Measurements from ENCODE around the gene PLEKHN1. TPM values are rescaled to one million over a fixed set of nuclear protein-coding genes. Genes with fewer than 3 reads are reported as not detected.
"Not testable (repeated sequence)": the region's sequence is repeated elsewhere in the genome, so short reads cannot be mapped to it uniquely, and the experiment has no call there.

Gene PLEKHN1
- total RNA-seq, 1 donor from 2014 or later = 1.3 TPM

DNA sequence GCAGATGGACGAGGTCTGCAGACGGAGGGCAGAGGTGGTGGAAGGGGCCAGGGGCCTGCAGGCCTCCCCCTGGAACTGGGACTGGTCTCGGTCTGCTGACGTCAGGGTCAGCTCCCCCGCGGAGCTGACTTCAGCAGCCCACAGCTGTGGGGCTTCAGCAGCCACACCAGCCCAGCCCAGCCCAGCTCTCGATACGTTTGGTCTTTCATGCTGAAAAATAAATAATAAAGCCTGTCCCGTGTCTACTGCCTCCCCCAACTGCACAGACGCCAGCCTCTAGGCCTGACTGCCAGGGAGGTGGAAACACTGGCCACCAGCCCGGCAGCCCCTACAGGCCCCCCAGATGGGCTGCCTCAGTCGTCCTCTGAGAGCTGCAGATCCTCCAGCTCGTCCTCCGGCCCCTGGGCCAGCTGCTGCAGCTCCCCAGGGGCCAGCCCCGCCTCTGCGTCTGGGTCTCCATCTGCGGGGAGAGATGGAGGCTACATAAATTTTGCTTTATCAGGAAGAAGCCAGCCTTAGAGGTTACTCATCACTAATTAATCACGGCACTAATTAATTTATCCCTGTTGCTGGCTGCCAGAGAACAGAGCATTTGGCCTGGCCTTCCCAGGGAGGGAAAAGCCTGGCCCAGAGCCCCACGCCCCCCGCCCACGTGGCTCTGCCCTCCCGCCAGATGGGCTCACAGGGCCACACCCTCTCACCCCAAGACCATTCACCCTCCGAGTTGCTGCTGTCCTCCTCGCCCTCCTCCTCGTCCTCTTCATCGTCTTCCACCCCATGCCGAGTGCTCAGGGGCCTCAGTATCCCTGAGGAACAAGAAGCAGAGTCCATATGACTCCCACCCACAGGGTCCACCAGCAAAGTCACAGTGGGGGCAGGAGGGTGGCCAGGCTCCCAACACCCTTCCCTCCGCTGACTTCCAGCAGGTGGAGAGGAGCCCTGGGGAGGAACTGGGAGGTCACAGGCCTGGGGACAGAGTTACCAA is 21.6 kb upstream of the PLEKHN1 start:
- DNase-seq = no peak
- H3K36me3 Mint-ChIP-seq (ENCODE audit: low read depth) = peaks cover 42% of the 10 kb centered on the region
- H3K27me3 Mint-ChIP-seq = peaks cover 3% of the 10 kb centered on the region
- no peak for ATAC-seq (ENCODE audit: low read depth)
- ChIA-PET CTCF (no interaction called here), POLR2A (no interaction called here)
- TF ChIP-seq, protein P1, sequence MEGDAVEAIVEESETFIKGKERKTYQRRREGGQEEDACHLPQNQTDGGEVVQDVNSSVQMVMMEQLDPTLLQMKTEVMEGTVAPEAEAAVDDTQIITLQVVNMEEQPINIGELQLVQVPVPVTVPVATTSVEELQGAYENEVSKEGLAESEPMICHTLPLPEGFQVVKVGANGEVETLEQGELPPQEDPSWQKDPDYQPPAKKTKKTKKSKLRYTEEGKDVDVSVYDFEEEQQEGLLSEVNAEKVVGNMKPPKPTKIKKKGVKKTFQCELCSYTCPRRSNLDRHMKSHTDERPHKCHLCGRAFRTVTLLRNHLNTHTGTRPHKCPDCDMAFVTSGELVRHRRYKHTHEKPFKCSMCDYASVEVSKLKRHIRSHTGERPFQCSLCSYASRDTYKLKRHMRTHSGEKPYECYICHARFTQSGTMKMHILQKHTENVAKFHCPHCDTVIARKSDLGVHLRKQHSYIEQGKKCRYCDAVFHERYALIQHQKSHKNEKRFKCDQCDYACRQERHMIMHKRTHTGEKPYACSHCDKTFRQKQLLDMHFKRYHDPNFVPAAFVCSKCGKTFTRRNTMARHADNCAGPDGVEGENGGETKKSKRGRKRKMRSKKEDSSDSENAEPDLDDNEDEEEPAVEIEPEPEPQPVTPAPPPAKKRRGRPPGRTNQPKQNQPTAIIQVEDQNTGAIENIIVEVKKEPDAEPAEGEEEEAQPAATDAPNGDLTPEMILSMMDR (IDR thresholded peaks at IDR 0.05) = no peak
- H3K4me1 Mint-ChIP-seq = peaks cover 11% of the 10 kb centered on the region
- H3K27ac Mint-ChIP-seq = no peak overlapping the region
- intact Hi-C loops (cut with micrococcal nuclease) = loop anchor here (5.0 kb wide), 1 partner anchor 37 kb away; no protein-coding TSS in a partner anchor
- no peak overlapping the region for H3K4me3 Mint-ChIP-seq
- H3K9me3 Mint-ChIP-seq = no peaks in the 10 kb centered on the region

DNA sequence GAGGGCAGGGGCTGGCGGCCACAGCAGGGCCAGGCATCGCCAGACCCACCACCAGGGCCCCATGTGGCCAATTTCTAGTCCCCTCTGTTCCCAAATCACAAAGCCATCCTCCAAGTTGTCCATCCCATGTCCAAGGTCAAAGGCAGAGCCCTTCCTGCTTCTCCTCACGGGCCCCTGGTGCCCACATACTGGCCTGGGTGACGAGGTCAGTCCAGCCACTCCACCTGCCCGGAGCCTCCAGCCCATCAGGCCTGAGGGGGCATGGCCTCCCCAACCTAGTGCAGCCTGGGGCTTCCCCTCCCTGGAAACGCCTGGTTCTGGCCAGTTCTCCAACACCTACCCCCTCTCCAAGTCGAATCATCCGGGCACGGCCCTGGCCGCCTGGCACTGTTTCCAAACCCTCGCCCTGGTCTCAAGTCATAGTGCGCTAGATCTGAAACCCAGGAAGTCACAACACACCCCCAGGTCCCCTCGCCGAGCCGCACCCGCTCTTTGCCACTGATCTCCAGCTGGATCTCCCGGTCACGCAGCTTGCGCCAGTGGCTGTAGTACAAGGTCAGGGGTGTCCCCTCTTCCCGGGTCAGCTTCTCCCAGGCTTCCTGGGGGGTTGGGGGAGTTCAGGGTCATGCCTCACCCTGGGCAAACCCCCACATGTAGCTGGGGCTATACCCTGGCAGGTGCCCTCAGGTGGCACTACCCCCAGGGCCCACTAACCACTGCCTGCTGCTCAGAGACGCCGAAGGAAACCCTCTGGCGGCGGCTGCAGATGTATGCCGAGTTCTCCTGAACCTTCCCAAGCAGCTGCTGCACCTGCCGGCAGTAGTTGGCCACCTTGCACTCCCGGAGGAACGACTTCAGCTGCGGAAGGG is 20.4 kb upstream of the PLEKHN1 start:
- ATAC-seq (ENCODE audit: low read depth) (no peak), DNase-seq (no peak)
- Mint-ChIP-seq H3K27me3 (peaks cover 3% of the 10 kb centered on the region), H3K4me3 (no peak overlapping the region), H3K36me3 (ENCODE audit: low read depth) (peaks cover 55% of the 10 kb centered on the region), H3K4me1 (peaks cover 7% of the 10 kb centered on the region), H3K9me3 (no peaks in the 10 kb centered on the region), H3K27ac (no peak overlapping the region)
- TF ChIP-seq, protein P1 (IDR thresholded peaks at IDR 0.05) = no peak
- intact Hi-C loops (cut with micrococcal nuclease) = no loop called here
- CTCF ChIA-PET = no interaction called here
- POLR2A ChIA-PET = no interaction called here

DNA sequence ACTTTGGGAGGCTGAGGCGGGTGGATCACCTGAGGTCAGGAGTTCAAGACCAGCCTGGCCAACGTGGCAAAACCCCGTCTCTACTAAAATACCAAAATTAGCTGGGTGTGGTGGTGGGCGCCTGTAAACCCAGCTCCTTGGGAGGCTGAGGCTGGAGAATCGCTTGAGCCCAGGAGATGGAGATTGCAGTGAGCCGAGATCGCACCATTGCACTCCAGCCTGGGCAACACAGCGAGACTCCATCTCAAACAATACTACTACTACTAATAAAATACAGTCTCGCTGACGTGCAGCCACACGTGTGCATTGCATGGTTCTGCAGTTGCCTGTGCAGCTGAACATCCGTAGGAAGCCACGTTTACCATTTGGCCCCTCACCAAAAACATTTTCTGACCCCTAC is 19.5 kb upstream of the PLEKHN1 start:
- H3K36me3 Mint-ChIP-seq (ENCODE audit: low read depth) = peaks cover 64% of the 10 kb centered on the region
- DNase-seq; H3K27ac Mint-ChIP-seq; ATAC-seq (ENCODE audit: low read depth); H3K27me3 Mint-ChIP-seq; CTCF ChIA-PET; H3K4me1 Mint-ChIP-seq; POLR2A ChIA-PET; H3K4me3 Mint-ChIP-seq; intact Hi-C loops (cut with micrococcal nuclease); H3K9me3 Mint-ChIP-seq: not testable (repeated sequence)

DNA sequence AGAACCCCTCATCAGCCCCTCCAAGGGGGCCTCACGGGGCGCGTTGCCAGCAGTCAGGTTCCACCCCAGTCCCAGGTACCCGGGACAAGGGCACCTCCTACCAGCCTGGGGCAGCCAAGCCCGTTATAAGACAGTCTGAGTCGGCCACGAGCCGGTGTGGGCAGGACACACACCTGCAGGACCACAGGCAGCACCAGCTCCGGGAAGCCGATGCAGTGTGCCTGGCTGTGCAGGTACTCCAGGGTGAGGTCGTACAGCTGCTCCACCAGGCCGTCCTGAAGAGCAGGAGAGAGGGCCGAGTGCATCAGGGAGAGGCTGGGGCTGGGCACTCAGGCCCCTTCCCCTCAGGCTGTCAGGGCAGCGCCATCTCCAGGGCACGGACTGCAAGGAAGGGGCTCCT is 18.3 kb upstream of the PLEKHN1 start:
- H3K27ac Mint-ChIP-seq = no peak overlapping the region
- DNase-seq (no peak), ATAC-seq (ENCODE audit: low read depth) (no peak)
- ChIA-PET CTCF (no interaction called here), POLR2A (no interaction called here)
- intact Hi-C loops (cut with micrococcal nuclease) = no loop called here
- peaks cover 2% of the 10 kb centered on the region for H3K4me1 Mint-ChIP-seq
- peaks cover 73% of the 10 kb centered on the region for H3K36me3 Mint-ChIP-seq (ENCODE audit: low read depth)
- TF ChIP-seq, protein P1 (IDR thresholded peaks at IDR 0.05) = no peak
- H3K27me3 Mint-ChIP-seq = no peaks in the 10 kb centered on the region
- H3K9me3 Mint-ChIP-seq = no peaks in the 10 kb centered on the region
- no peak overlapping the region for H3K4me3 Mint-ChIP-seq

DNA sequence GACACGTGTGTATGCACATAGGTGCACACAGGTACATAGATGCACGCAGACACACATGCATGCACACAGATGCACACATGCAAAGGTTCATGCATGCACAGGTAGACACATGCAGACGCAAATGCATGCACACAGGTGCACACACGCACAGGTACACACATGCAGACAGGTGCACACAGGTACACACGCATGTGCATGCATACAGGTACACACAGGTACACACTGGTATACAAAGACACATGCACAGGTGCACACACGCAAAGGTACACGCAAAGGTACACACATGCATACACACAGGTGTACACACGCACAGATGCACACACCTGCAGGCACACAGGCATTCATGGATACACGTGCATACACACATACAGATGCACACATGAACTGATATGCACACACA is 16.0 kb upstream of the PLEKHN1 start:
- Mint-ChIP-seq H3K27me3 (no peaks in the 10 kb centered on the region), H3K4me3 (no peak overlapping the region), H3K4me1 (peaks cover under 1% of the 10 kb centered on the region), H3K27ac (no peak overlapping the region), H3K36me3 (ENCODE audit: low read depth) (peaks cover 89% of the 10 kb centered on the region), H3K9me3 (no peaks in the 10 kb centered on the region)
- CTCF ChIA-PET = no interaction called here
- TF ChIP-seq, protein P1 (IDR thresholded peaks at IDR 0.05) = no peak
- intact Hi-C loops (cut with micrococcal nuclease) = no loop called here
- POLR2A ChIA-PET = no interaction called here
- ATAC-seq (ENCODE audit: low read depth) (no peak), DNase-seq (no peak)
